Measurements from ENCODE around the gene SLC29A1. TPM values are rescaled to one million over a fixed set of nuclear protein-coding genes. Genes with fewer than 3 reads are reported as not detected.

SLC29A1 gene
- total RNA-seq, 1 experiment from 2014 or later = 54.7 TPM

- Histone ChIP-seq H3F3A (ENCODE audit: low read length, unreplicated experiment) (peaks cover 66% of the 10 kb centered on the region), H3K27me3 (ENCODE audit: low read length) (no peaks in the 10 kb centered on the region), H3K79me2 (ENCODE audit: low read length) (peaks cover 72% of the 10 kb centered on the region), H3K9me3 (ENCODE audit: low read length) (no peaks in the 10 kb centered on the region), H2AFZ (ENCODE audit: low read length) (no peak overlapping the region), H3K4me2 (ENCODE audit: low read length) (0 out of 2 replicates have a peak overlapping the region, but pooled peaks have one; percentile 16), H3K4me1 (ENCODE audit: insufficient read depth, low read length) (peaks cover 41% of the 10 kb centered on the region), H3K9me2 (replicated peaks; ENCODE audit: low read length) (no peaks in the 10 kb centered on the region), H3K27ac (ENCODE audit: low read length) (no peak overlapping the region), H3K4me3 (ENCODE audit: low read length) (0 out of 2 replicates have a peak overlapping the region, but pooled peaks have one; percentile 1), H4K20me1 (ENCODE audit: low read length) (peaks cover 89% of the 10 kb centered on the region), H3K36me3 (ENCODE audit: low read depth, low read length) (peaks cover 74% of the 10 kb centered on the region), H3K9ac (ENCODE audit: low read length) (no peak overlapping the region)
- intact Hi-C loops (cut with micrococcal nuclease) = no loop called here
- POLR2A ChIA-PET (ENCODE audit: unreplicated experiment) = no interaction called here
- no TSS peak for BruUV-seq (replicated peaks)
- ATAC-seq = no peak
- TF ChIP-seq EZH2 (IDR thresholded peaks at IDR 0.05; ENCODE audit: low read length, unreplicated experiment) (no peak), CTCF (conservative IDR thresholded peaks at IDR 0.05; ENCODE audit: low read depth, low read length) (no peak)
- DNase-seq = no peak
- CTCF ChIA-PET = no interaction called here
Measured at GRCh38 chr6:44251576-44252524, 28.5 kb downstream of the SLC29A1 start.

GRCh38 chr6:44253307-44254101, 30.1 kb downstream of the SLC29A1 start:
- TSS peak; percentile 3 for BruUV-seq (replicated peaks)

More at GRCh38 chr6:44253307-44254101, 30.1 kb downstream of the SLC29A1 start:
- Histone ChIP-seq H3K27ac (ENCODE audit: low read length) (no peak overlapping the region), H3K36me3 (ENCODE audit: low read depth, low read length) (peaks cover 61% of the 10 kb centered on the region), H3F3A (ENCODE audit: low read length, unreplicated experiment) (peaks cover 60% of the 10 kb centered on the region), H3K79me2 (ENCODE audit: low read length) (peaks cover 59% of the 10 kb centered on the region), H3K9me2 (replicated peaks; ENCODE audit: low read length) (no peaks in the 10 kb centered on the region), H3K9me3 (ENCODE audit: low read length) (no peaks in the 10 kb centered on the region), H3K9ac (ENCODE audit: low read length) (no peak overlapping the region), H3K4me2 (ENCODE audit: low read length) (no peak overlapping the region), H3K27me3 (ENCODE audit: low read length) (no peaks in the 10 kb centered on the region), H4K20me1 (ENCODE audit: low read length) (peaks cover 73% of the 10 kb centered on the region), H2AFZ (ENCODE audit: low read length) (no peak overlapping the region), H3K4me1 (ENCODE audit: insufficient read depth, low read length) (peaks cover 47% of the 10 kb centered on the region), H3K4me3 (ENCODE audit: low read length) (no peak overlapping the region)
- TF ChIP-seq EZH2phosphoT487 (IDR thresholded peaks at IDR 0.05; ENCODE audit: borderline replicate concordance, low read length) (no peak), CTCF (conservative IDR thresholded peaks at IDR 0.05; ENCODE audit: low read depth, low read length) (peak; percentile 64)
- POLR2A ChIA-PET (ENCODE audit: unreplicated experiment) = interaction anchor here (0.6 kb wide), 1 partner anchor 30 kb away, joined by 20 read pairs; the partner anchor contains the start of gene SLC29A1
- intact Hi-C loops (cut with micrococcal nuclease) = no loop called here
- DNase-seq = peak; percentile 64
- CTCF ChIA-PET = no interaction called here
- ATAC-seq = peak; percentile 12; the same call in 1 of the 2 replicates
